Measurements from ENCODE around the gene DAB2. TPM values are rescaled to one million over a fixed set of nuclear protein-coding genes. Genes with fewer than 3 reads are reported as not detected.

The DAB2 gene
- total and polyA plus RNA-seq, 2 donors (not counting 1 experiment from before 2014, with no cell fraction given) = 0.03 to 0.47 TPM

DNA sequence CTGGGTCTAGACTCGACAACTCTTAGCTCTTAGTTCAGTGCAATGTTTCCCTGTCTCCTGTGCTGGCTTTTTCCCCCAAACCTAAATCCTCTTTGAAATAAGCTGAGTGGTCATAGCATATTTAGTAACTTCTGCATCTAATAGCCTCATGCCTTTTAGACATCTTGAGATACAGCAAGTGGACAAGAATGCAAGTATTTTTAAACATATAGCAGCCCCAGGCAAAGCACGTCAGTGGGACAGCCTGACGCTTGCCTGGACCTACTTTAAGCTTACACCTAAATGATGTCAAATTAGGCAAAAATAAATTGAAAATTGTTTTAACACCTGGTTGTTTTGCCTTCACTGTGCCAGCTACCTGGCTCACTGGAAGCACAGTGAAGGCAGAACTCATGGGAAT is 68.5 kb downstream of the DAB2 start:
- Histone ChIP-seq H3K27ac (ENCODE audit: low read length in 2 of 2) (no peak overlapping the region), H3K27me3 (replicated peaks in 1 of 4; ENCODE audit: control extremely low read depth in 1 of 4, control insufficient read depth in 3 of 4, insufficient read depth in 4 of 4, low read length in 3 of 4) (no peaks in the 10 kb centered on the region), H3K36me3 (replicated peaks in 1 of 2; ENCODE audit: control extremely low read depth in 1 of 2, control insufficient read depth in 1 of 2, extremely low read depth in 1 of 2, insufficient read depth in 2 of 2, low read length in 1 of 2) (no peaks in the 10 kb centered on the region), H3K4me1 (ENCODE audit: control insufficient read depth in 2 of 2, insufficient read depth in 2 of 2, low read length in 2 of 2) (no peaks in the 10 kb centered on the region), H3K79me2 (ENCODE audit: control insufficient read depth, insufficient read depth, low read length) (no peaks in the 10 kb centered on the region), H3K9ac (ENCODE audit: low read length) (no peak overlapping the region), H4K20me1 (ENCODE audit: control insufficient read depth, insufficient read depth, low read length, poor library complexity, severe bottlenecking) (no peaks in the 10 kb centered on the region), H2AFZ (ENCODE audit: insufficient read depth, low read depth, low read length, poor library complexity, severe bottlenecking) (no peak overlapping the region), H3K9me3 (ENCODE audit: control extremely low read depth in 1 of 3, control insufficient read depth in 2 of 3, insufficient read depth in 1 of 3, low read length in 2 of 3) (peaks cover 0 to 2% (median 0%) of the 10 kb centered on the region in 3 donors), H3K4me3 (ENCODE audit: control extremely low read depth in 1 of 5, extremely low read depth in 1 of 5, insufficient read depth in 1 of 5, low read depth in 2 of 5, low read length in 4 of 5) (no peak overlapping the region), H3K4me2 (replicated peaks; ENCODE audit: low read depth, low read length, poor library complexity, severe bottlenecking) (no peak overlapping the region)
- H3K4me3 Mint-ChIP-seq = no peak overlapping the region
- no CpG with 5 or more reads among the region's 3 CpGs for WGBS (ENCODE audit: insufficient coverage)
- DNase-seq = no peak
- intact Hi-C loops (cut with micrococcal nuclease) = no loop called here
- no peak for TF ChIP-seq EZH2 (IDR thresholded peaks at IDR 0.05; ENCODE audit: borderline replicate concordance, insufficient read depth, low read depth, low read length, poor library complexity, severe bottlenecking)
- TF ChIP-seq, protein P1, sequence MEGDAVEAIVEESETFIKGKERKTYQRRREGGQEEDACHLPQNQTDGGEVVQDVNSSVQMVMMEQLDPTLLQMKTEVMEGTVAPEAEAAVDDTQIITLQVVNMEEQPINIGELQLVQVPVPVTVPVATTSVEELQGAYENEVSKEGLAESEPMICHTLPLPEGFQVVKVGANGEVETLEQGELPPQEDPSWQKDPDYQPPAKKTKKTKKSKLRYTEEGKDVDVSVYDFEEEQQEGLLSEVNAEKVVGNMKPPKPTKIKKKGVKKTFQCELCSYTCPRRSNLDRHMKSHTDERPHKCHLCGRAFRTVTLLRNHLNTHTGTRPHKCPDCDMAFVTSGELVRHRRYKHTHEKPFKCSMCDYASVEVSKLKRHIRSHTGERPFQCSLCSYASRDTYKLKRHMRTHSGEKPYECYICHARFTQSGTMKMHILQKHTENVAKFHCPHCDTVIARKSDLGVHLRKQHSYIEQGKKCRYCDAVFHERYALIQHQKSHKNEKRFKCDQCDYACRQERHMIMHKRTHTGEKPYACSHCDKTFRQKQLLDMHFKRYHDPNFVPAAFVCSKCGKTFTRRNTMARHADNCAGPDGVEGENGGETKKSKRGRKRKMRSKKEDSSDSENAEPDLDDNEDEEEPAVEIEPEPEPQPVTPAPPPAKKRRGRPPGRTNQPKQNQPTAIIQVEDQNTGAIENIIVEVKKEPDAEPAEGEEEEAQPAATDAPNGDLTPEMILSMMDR (IDR thresholded peaks at IDR 0.05) = no peak
- H3K27ac Mint-ChIP-seq = no peak overlapping the region
- no peaks in the 10 kb centered on the region for H3K27me3 Mint-ChIP-seq
- H3K4me1 Mint-ChIP-seq = peaks cover 2% of the 10 kb centered on the region
- peaks cover 7% of the 10 kb centered on the region for H3K9me3 Mint-ChIP-seq (ENCODE audit: insufficient read depth)
- ChIA-PET CTCF (interaction anchor here (0.8 to 1.1 kb wide), 2 partner anchors 13 to 20 kb away, joined by 3 read pairs; no protein-coding TSS in a partner anchor), POLR2A (no interaction called here)
- no peak for ATAC-seq (ENCODE audit: low read depth)

DNA sequence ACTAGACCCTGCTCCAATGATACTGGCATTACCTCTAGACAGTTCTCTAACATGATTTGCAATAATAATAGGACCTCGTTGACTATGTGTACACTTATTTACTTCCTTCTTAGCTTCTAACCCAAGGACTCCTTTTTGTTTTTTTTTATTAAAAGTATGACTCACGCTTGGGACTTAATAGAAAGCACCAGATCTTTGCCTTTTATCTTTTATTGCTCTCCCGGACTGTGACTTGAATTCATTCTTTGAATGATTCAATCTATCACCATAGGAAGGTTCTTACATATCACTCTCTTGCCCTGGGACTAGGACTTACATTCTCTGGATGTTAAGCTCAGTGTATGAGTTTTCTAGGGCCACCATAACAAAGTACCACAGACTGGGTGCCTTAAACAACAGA is 69.5 kb downstream of the DAB2 start:
- Histone ChIP-seq H3K27me3 (replicated peaks in 1 of 4; ENCODE audit: control extremely low read depth in 1 of 4, control insufficient read depth in 3 of 4, insufficient read depth in 4 of 4, low read length in 3 of 4) (no peaks in the 10 kb centered on the region), H3K27ac (ENCODE audit: low read length in 2 of 2) (no peak overlapping the region), H3K36me3 (replicated peaks in 1 of 2; ENCODE audit: control extremely low read depth in 1 of 2, control insufficient read depth in 1 of 2, extremely low read depth in 1 of 2, insufficient read depth in 2 of 2, low read length in 1 of 2) (no peaks in the 10 kb centered on the region), H3K4me2 (replicated peaks; ENCODE audit: low read depth, low read length, poor library complexity, severe bottlenecking) (no peak overlapping the region), H4K20me1 (ENCODE audit: control insufficient read depth, insufficient read depth, low read length, poor library complexity, severe bottlenecking) (no peaks in the 10 kb centered on the region), H2AFZ (ENCODE audit: insufficient read depth, low read depth, low read length, poor library complexity, severe bottlenecking) (no peak overlapping the region), H3K9ac (ENCODE audit: low read length) (no peak overlapping the region), H3K79me2 (ENCODE audit: control insufficient read depth, insufficient read depth, low read length) (no peaks in the 10 kb centered on the region), H3K9me3 (ENCODE audit: control extremely low read depth in 1 of 3, control insufficient read depth in 2 of 3, insufficient read depth in 1 of 3, low read length in 2 of 3) (peaks cover 0 to 8% (median 8%) of the 10 kb centered on the region in 3 donors), H3K4me1 (ENCODE audit: control insufficient read depth in 2 of 2, insufficient read depth in 2 of 2, low read length in 2 of 2) (no peaks in the 10 kb centered on the region), H3K4me3 (ENCODE audit: control extremely low read depth in 1 of 5, extremely low read depth in 1 of 5, insufficient read depth in 1 of 5, low read depth in 2 of 5, low read length in 4 of 5) (no peak overlapping the region)
- Mint-ChIP-seq H3K27ac (no peak overlapping the region), H3K9me3 (ENCODE audit: insufficient read depth) (peaks cover 8% of the 10 kb centered on the region), H3K27me3 (no peaks in the 10 kb centered on the region), H3K4me3 (no peak overlapping the region), H3K4me1 (peaks cover 2% of the 10 kb centered on the region)
- WGBS (ENCODE audit: insufficient coverage) = no CpG with 5 or more reads among the region's 3 CpGs
- CTCF ChIA-PET = no interaction called here
- no peak for DNase-seq
- TF ChIP-seq, protein P1 (IDR thresholded peaks at IDR 0.05) = no peak
- TF ChIP-seq EZH2 (IDR thresholded peaks at IDR 0.05; ENCODE audit: borderline replicate concordance, insufficient read depth, low read depth, low read length, poor library complexity, severe bottlenecking) = no peak
- POLR2A ChIA-PET = no interaction called here
- ATAC-seq (ENCODE audit: low read depth) = no peak
- intact Hi-C loops (cut with micrococcal nuclease) = no loop called here
